Kidney epithelial cell (primary cell): ENCODE results near the gene CHN1. TPM values are rescaled to one million over a fixed set of nuclear protein-coding genes. Genes with fewer than 3 reads are reported as not detected.

Source experiments
- DNase-seq: peaks from one replicate; pipeline ENCODE4 v3.0.0-alpha.2; 2010; ENCODE audit warnings: low read depth
- H3K27me3 ChIP-seq: 2 replicates; pipeline ENCODE4 v1.6.0; 2011; ENCODE audit warnings: low read length; ENCODE audit not compliant: control insufficient read depth, insufficient read depth
- H3K36me3 ChIP-seq: 2 replicates; pipeline ENCODE4 v1.5.1; 2011; ENCODE audit warnings: low read length; ENCODE audit not compliant: control insufficient read depth, insufficient read depth
- H3K4me3 ChIP-seq: 2 replicates; pipeline ENCODE4 v1.5.1; 2011; ENCODE audit warnings: low read depth, mild to moderate bottlenecking, control low read depth, low read length
- CTCF ChIP-seq: IDR thresholded peaks from 2 replicates; pipeline ENCODE4 v1.5.1; 2011; ENCODE audit warnings: mild to moderate bottlenecking, moderate library complexity, low read length, control low read depth, inconsistent platforms; ENCODE audit not compliant: insufficient read depth, poor library complexity, severe bottlenecking
- total RNA-seq: library from RNA; depleted of rRNA; stranded (reverse); fragments of >200 nt; gene quantifications from 2 replicates; pipeline ENCODE4 v1.2.3, GENCODE V29; 2015

Gene CHN1
- 19.3 and 23.7 TPM in 2 replicates for total RNA-seq

- peak within 1 kb of the TSS; percentile 68 for H3K4me3 ChIP-seq
- TF ChIP-seq CTCF, result no peak
- H3K27me3 ChIP-seq, result no peaks in the 10 kb centered on the region
- no peaks in the 10 kb centered on the region for H3K36me3 ChIP-seq
- DNase-seq, result no peak
Measured at GRCh38 chr2:175004980-175005732, at the start of gene CHN1. CHN1 (minus strand) TSS chr2:175005381; CDS start chr2:175004912, 469 bp downstream.

GRCh38 chr2:175054340-175054739 is 49.2 kb upstream of the CHN1 start:
- no peak for DNase-seq
- no peaks in the 10 kb centered on the region for H3K36me3 ChIP-seq
- H3K4me3 ChIP-seq, result no peak overlapping the region
- TF ChIP-seq CTCF, result no peak
- H3K27me3 ChIP-seq, result no peaks in the 10 kb centered on the region

GRCh38 chr2:175049661-175050060 is 44.5 kb upstream of the CHN1 start:
- Histone ChIP-seq H3K27me3 (no peaks in the 10 kb centered on the region), H3K4me3 (no peak overlapping the region), H3K36me3 (no peaks in the 10 kb centered on the region)
- no peak for TF ChIP-seq CTCF
- DNase-seq, result no peak

- H3K27me3 ChIP-seq, result no peaks in the 10 kb centered on the region
- TF ChIP-seq CTCF, result no peak
Measured at GRCh38 chr2:175048275-175048674, 43.1 kb upstream of the CHN1 start.

GRCh38 chr2:175039490-175039889 is 34.3 kb upstream of the CHN1 start:
- no peaks in the 10 kb centered on the region for H3K36me3 ChIP-seq
- H3K4me3 ChIP-seq, result no peak overlapping the region
- no peak for DNase-seq
- no peaks in the 10 kb centered on the region for H3K27me3 ChIP-seq
- TF ChIP-seq CTCF, result no peak

More at GRCh38 chr2:175048275-175048674, 43.1 kb upstream of the CHN1 start:
- Histone ChIP-seq H3K4me3 (no peak overlapping the region), H3K36me3 (no peaks in the 10 kb centered on the region)
- no peak for DNase-seq

- no peak for TF ChIP-seq CTCF
- Histone ChIP-seq H3K36me3 (no peaks in the 10 kb centered on the region), H3K27me3 (no peaks in the 10 kb centered on the region), H3K4me3 (no peak overlapping the region)
- DNase-seq, result no peak
Measured at GRCh38 chr2:175039031-175039430, 33.9 kb upstream of the CHN1 start.
